DMS79 (cell line): ENCODE measurements around the gene CYP4A11.
"Not testable (repeated sequence)": the region's sequence is repeated elsewhere in the genome, so short reads cannot be mapped to it uniquely, and the experiment has no call there.

Experiments
- DNase-seq: peaks from one replicate; lab custom pipeline; 2025; lab: John Stamatoyannopoulos, UW

The CYP4A11 gene

DNA sequence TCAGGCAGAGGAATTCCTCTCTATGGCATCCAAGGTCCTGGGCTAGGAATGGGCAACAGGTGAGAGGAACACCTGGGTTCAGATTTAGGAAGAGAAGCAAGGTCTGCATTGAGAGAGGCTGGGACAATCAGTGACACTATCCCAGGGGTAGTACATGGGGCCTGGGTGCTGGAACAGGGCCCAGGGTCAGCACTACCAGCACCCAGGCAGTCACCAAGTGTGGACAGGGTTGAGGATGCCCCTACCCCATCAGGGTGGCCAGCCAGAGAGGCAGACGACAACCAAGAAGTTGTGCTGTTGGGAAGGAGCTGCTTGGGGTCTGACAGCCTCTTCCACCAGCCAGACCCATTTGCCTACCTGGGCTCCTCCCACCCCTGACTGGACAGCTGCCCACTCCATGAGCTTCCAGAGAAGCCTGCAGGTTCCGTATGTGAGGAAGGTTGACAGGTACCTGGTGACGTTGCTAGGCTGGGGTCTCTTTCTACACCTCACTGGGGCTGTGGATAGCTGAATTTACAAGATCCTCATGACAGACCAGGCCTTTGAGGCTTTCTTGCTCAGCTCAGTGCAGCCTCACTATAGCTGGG is 13.9 kb downstream of the CYP4A11 start:
- no peak for DNase-seq

DNA sequence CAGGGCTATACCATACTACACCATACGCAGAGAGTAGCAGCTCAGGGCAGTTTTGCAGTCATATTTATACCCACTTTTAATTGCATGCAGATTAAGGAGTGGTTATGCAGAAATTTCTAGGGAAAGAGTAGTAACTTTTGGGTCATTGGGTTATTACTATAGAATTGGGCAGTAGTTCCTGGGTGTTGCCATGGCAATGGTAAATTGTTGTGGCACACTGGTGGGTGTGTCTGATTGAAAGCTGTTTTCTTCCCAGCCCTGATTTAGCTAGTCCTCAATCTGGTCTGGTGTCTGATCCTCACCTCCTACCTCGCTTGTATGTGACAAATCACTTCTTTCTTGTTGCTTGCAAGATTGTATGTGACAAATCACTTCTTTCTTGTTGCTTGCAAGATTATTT is 30.5 kb downstream of the CYP4A11 start:
- no peak for DNase-seq

DNA sequence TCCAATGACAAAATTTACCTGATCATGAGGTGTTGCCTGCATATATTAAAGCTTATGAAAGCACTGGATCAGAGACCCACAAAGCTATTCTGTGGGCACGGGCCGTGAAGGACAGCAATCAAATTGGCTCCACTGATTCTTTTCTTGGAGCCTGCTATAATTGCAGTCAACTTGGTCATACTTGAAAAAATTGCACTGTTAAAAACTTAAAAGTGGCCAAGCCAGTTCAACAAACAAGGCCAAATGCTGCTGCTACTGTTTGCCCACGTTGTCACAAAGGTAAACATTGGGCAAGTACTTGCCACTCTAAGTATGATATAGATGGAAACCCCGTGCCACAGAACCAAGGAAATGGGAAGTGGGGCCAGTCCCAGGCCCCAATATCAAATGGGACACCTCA is 37.8 kb downstream of the CYP4A11 start:
- DNase-seq: peak; percentile 98

DNA sequence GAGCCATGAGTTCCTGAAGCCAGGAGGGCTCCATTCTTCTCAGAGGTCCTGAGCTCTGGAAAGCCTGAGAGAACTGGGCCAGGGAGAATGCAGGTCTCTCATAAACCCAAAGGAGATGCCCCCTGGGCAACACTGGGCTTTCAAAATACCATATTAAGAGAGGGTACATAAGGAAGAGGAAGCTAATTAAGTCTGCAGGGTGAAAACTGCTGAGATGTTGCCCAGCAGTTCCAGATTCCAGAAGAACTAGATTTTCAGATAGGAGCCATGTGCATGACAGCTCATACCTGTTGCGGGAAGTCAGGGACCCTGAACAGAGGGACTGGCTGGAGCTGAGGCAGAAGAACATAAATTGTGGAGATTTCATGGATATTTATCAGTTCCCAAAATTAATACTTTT is 40.9 kb downstream of the CYP4A11 start:
- no peak for DNase-seq

DNA sequence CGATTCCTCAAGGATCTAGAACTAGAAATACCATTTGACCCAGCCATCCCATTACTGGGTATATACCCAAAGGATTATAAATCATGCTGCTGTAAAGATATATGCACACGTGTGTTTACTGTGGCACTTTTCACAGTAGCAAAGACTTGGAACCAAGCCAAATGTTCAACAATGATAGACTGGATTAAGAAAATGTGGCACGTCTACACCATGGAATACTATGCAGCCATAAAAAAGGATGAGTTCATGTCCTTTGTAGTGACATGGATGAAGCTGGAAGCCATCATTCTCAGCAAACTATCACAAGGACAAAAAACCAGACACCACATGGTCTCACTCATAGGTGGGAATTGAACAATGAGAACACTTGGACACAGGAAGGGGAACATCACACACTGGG is 59.6 kb downstream of the CYP4A11 start:
- DNase-seq: not testable (repeated sequence)
